Measurements from ENCODE around the gene SYCE3.

The SYCE3 gene

GRCh38 chr22:50560034-50560433 lies 2.7 kb downstream of the SYCE3 start:
- Histone ChIP-seq H3K4me3 (ENCODE audit: low read length) (no peak overlapping the region), H3K27me3 (ENCODE audit: insufficient read depth, low read length) (peaks cover 34% of the 10 kb centered on the region), H3K4me1 (ENCODE audit: insufficient read depth, low read length) (peaks cover 2% of the 10 kb centered on the region; the same call in 1 of the 2 replicates), H3K9me3 (ENCODE audit: insufficient read depth, low read depth, low read length) (no peaks in the 10 kb centered on the region), H3K9ac (ENCODE audit: low read depth, low read length) (no peak overlapping the region), H3K36me3 (ENCODE audit: insufficient read depth, low read depth, low read length) (no peaks in the 10 kb centered on the region), H3K27ac (ENCODE audit: low read length) (no peak overlapping the region)

- no peaks in the 10 kb centered on the region for H3K36me3 ChIP-seq (ENCODE audit: insufficient read depth, low read depth, low read length)
Observed at GRCh38 chr22:50556703-50557102, 6.0 kb downstream of the SYCE3 start.

GRCh38 chr22:50553310-50553709 lies 9.4 kb downstream of the SYCE3 start:
- no peaks in the 10 kb centered on the region for H3K9me3 ChIP-seq (ENCODE audit: insufficient read depth, low read depth, low read length)
- H3K4me3 ChIP-seq (ENCODE audit: low read length), result no peak overlapping the region
- H3K36me3 ChIP-seq (ENCODE audit: insufficient read depth, low read depth, low read length), result no peaks in the 10 kb centered on the region
- no peak overlapping the region for H3K27ac ChIP-seq (ENCODE audit: low read length)
- H3K27me3 ChIP-seq (ENCODE audit: insufficient read depth, low read length), result 0 out of 2 replicates have a peak, but pooled peaks cover under 1% of the 10 kb centered on the region
- H3K4me1 ChIP-seq (ENCODE audit: insufficient read depth, low read length), result peaks cover 2% of the 10 kb centered on the region; the same call in 1 of the 2 replicates
- H3K9ac ChIP-seq (ENCODE audit: low read depth, low read length), result no peak overlapping the region

More at GRCh38 chr22:50556703-50557102, 6.0 kb downstream of the SYCE3 start:
- no peak overlapping the region for H3K9ac ChIP-seq (ENCODE audit: low read depth, low read length)
- no peak overlapping the region for H3K4me3 ChIP-seq (ENCODE audit: low read length)
- no peaks in the 10 kb centered on the region for H3K9me3 ChIP-seq (ENCODE audit: insufficient read depth, low read depth, low read length)
- no peak overlapping the region for H3K27ac ChIP-seq (ENCODE audit: low read length)
- H3K27me3 ChIP-seq (ENCODE audit: insufficient read depth, low read length), result peaks cover 15% of the 10 kb centered on the region
- peaks cover 2% of the 10 kb centered on the region; the same call in 1 of the 2 replicates for H3K4me1 ChIP-seq (ENCODE audit: insufficient read depth, low read length)

GRCh38 chr22:50551160-50551752 lies 11.5 kb downstream of the SYCE3 start:
- no peaks in the 10 kb centered on the region for H3K27me3 ChIP-seq (ENCODE audit: insufficient read depth, low read length)

GRCh38 chr22:50550395-50550794 lies 12.3 kb downstream of the SYCE3 start:
- Histone ChIP-seq H3K27me3 (ENCODE audit: insufficient read depth, low read length) (peaks cover 6% of the 10 kb centered on the region; the same call in 1 of the 2 replicates), H3K27ac (ENCODE audit: low read length) (no peak overlapping the region), H3K4me1 (ENCODE audit: insufficient read depth, low read length) (peaks cover 2% of the 10 kb centered on the region; the same call in 1 of the 2 replicates), H3K9ac (ENCODE audit: low read depth, low read length) (no peak overlapping the region), H3K4me3 (ENCODE audit: low read length) (no peak overlapping the region), H3K36me3 (ENCODE audit: insufficient read depth, low read depth, low read length) (no peaks in the 10 kb centered on the region), H3K9me3 (ENCODE audit: insufficient read depth, low read depth, low read length) (no peaks in the 10 kb centered on the region)

More at GRCh38 chr22:50551160-50551752, 11.5 kb downstream of the SYCE3 start:
- no peak overlapping the region for H3K4me3 ChIP-seq (ENCODE audit: low read length)
- no peaks in the 10 kb centered on the region for H3K36me3 ChIP-seq (ENCODE audit: insufficient read depth, low read depth, low read length)
- no peaks in the 10 kb centered on the region for H3K9me3 ChIP-seq (ENCODE audit: insufficient read depth, low read depth, low read length)
- no peak overlapping the region for H3K27ac ChIP-seq (ENCODE audit: low read length)
- peaks cover 2% of the 10 kb centered on the region; the same call in 1 of the 2 replicates for H3K4me1 ChIP-seq (ENCODE audit: insufficient read depth, low read length)
- no peak overlapping the region for H3K9ac ChIP-seq (ENCODE audit: low read depth, low read length)

GRCh38 chr22:50548921-50549790 lies 13.6 kb downstream of the SYCE3 start:
- no peak overlapping the region for H3K27ac ChIP-seq (ENCODE audit: low read length)
- H3K9me3 ChIP-seq (ENCODE audit: insufficient read depth, low read depth, low read length), result no peaks in the 10 kb centered on the region
- no peaks in the 10 kb centered on the region for H3K36me3 ChIP-seq (ENCODE audit: insufficient read depth, low read depth, low read length)
- H3K9ac ChIP-seq (ENCODE audit: low read depth, low read length), result no peak overlapping the region
- H3K27me3 ChIP-seq (ENCODE audit: insufficient read depth, low read length), result peaks cover 18% of the 10 kb centered on the region
- no peaks in the 10 kb centered on the region; the same call in 1 of the 2 replicates for H3K4me1 ChIP-seq (ENCODE audit: insufficient read depth, low read length)
- no peak overlapping the region for H3K4me3 ChIP-seq (ENCODE audit: low read length)

- no peaks in the 10 kb centered on the region; the same call in 1 of the 2 replicates for H3K4me1 ChIP-seq (ENCODE audit: insufficient read depth, low read length)
- H3K36me3 ChIP-seq (ENCODE audit: insufficient read depth, low read depth, low read length), result no peaks in the 10 kb centered on the region
- no peaks in the 10 kb centered on the region for H3K9me3 ChIP-seq (ENCODE audit: insufficient read depth, low read depth, low read length)
- no peak overlapping the region for H3K9ac ChIP-seq (ENCODE audit: low read depth, low read length)
- H3K27me3 ChIP-seq (ENCODE audit: insufficient read depth, low read length), result peaks cover 26% of the 10 kb centered on the region
- H3K27ac ChIP-seq (ENCODE audit: low read length), result no peak overlapping the region
- no peak overlapping the region for H3K4me3 ChIP-seq (ENCODE audit: low read length)
Observed at GRCh38 chr22:50548040-50548920, 14.4 kb downstream of the SYCE3 start.

- no peak overlapping the region for H3K9ac ChIP-seq (ENCODE audit: low read depth, low read length)
- no peak overlapping the region for H3K4me3 ChIP-seq (ENCODE audit: low read length)
- H3K4me1 ChIP-seq (ENCODE audit: insufficient read depth, low read length), result no peaks in the 10 kb centered on the region; the same call in 1 of the 2 replicates
- no peak overlapping the region for H3K27ac ChIP-seq (ENCODE audit: low read length)
- no peaks in the 10 kb centered on the region for H3K36me3 ChIP-seq (ENCODE audit: insufficient read depth, low read depth, low read length)
- peaks cover 26% of the 10 kb centered on the region for H3K27me3 ChIP-seq (ENCODE audit: insufficient read depth, low read length)
- H3K9me3 ChIP-seq (ENCODE audit: insufficient read depth, low read depth, low read length), result no peaks in the 10 kb centered on the region
Observed at GRCh38 chr22:50547263-50547985, 15.3 kb downstream of the SYCE3 start.

GRCh38 chr22:50546326-50547262 lies 16.1 kb downstream of the SYCE3 start:
- H3K36me3 ChIP-seq (ENCODE audit: insufficient read depth, low read depth, low read length), result no peaks in the 10 kb centered on the region
- no peak overlapping the region for H3K9ac ChIP-seq (ENCODE audit: low read depth, low read length)
- no peak overlapping the region for H3K27ac ChIP-seq (ENCODE audit: low read length)
- peaks cover 26% of the 10 kb centered on the region for H3K27me3 ChIP-seq (ENCODE audit: insufficient read depth, low read length)
- H3K4me3 ChIP-seq (ENCODE audit: low read length), result no peak overlapping the region
- no peaks in the 10 kb centered on the region for H3K9me3 ChIP-seq (ENCODE audit: insufficient read depth, low read depth, low read length)
- no peaks in the 10 kb centered on the region; the same call in 1 of the 2 replicates for H3K4me1 ChIP-seq (ENCODE audit: insufficient read depth, low read length)
